WTC11 (cell line): ENCODE results near the gene EMX1. TPM values are rescaled to one million over a fixed set of nuclear protein-coding genes. Genes with fewer than 3 reads are reported as not detected.

Experiments
- FOXJ3 ChIP-seq: sonication (generic); formaldehyde crosslinking; IDR thresholded peaks from 2 replicates; pipeline ENCODE4 v1.9.0; 2021; ENCODE audit warnings: missing genetic modification reagents, mild to moderate bottlenecking, borderline replicate concordance
- GABPB1 ChIP-seq: sonication (generic); formaldehyde crosslinking; IDR thresholded peaks from 2 replicates; pipeline ENCODE4 v1.8.1; 2023; ENCODE audit warnings: mild to moderate bottlenecking, missing genetic modification reagents
- GRHL2 ChIP-seq: fragments of 250-450 bp; sonication (Bioruptor Pico); IDR thresholded peaks from 2 replicates; pipeline ENCODE4 v1.8.0; 2022; ENCODE audit warnings: mild to moderate bottlenecking, moderate library complexity; ENCODE audit not compliant: insufficient replicate concordance, severe bottlenecking
- NR2C2 ChIP-seq: sonication (generic); formaldehyde crosslinking; IDR thresholded peaks from 2 replicates; pipeline ENCODE4 v1.8.0; 2022; ENCODE audit warnings: mild to moderate bottlenecking, missing genetic modification reagents
- SP1 ChIP-seq: sonication (generic); formaldehyde crosslinking; conservative IDR thresholded peaks from 2 replicates; pipeline ENCODE4 v1.8.1; 2022; ENCODE audit warnings: missing genetic modification reagents
- TEAD1 ChIP-seq: sonication (generic); formaldehyde crosslinking; IDR thresholded peaks from 2 replicates; pipeline ENCODE4 v1.8.0; 2022; ENCODE audit warnings: mild to moderate bottlenecking, missing genetic modification reagents
- total RNA-seq: library from RNA; stranded (reverse); gene quantifications from 3 replicates; pipeline ENCODE4 v1.2.3, GENCODE V29; 2021
- TF ChIP-seq, protein P1 (sequence below): sonication (generic); formaldehyde crosslinking; IDR thresholded peaks from 2 replicates; pipeline ENCODE4 v1.8.1; 2023; ENCODE audit warnings: mild to moderate bottlenecking, moderate library complexity, missing genetic modification reagents
- TF ChIP-seq, protein P2 (sequence below): sonication (generic); formaldehyde crosslinking; conservative IDR thresholded peaks from 2 replicates; pipeline ENCODE4 v1.8.1; 2022; ENCODE audit warnings: mild to moderate bottlenecking, missing genetic modification reagents
- TF ChIP-seq, protein P3 (sequence below): sonication (generic); formaldehyde crosslinking; IDR thresholded peaks from 2 replicates; pipeline ENCODE4 v1.8.0; 2022; ENCODE audit warnings: mild to moderate bottlenecking, missing genetic modification reagents
- TF ChIP-seq, protein P4 (sequence below): sonication (generic); formaldehyde crosslinking; IDR thresholded peaks from 2 replicates; pipeline ENCODE4 v1.8.1; 2023; ENCODE audit warnings: mild to moderate bottlenecking, missing genetic modification reagents
- TF ChIP-seq, protein P5 (sequence below): sonication (generic); formaldehyde crosslinking; IDR thresholded peaks from 2 replicates; pipeline ENCODE4 v1.8.0; 2022; ENCODE audit warnings: missing genetic modification reagents
- TF ChIP-seq, protein P6 (sequence below): sonication (generic); formaldehyde crosslinking; IDR thresholded peaks from 2 replicates; pipeline ENCODE4 v1.8.0; 2022; ENCODE audit warnings: mild to moderate bottlenecking, missing genetic modification reagents
- TF ChIP-seq, protein P7 (sequence below): sonication (generic); formaldehyde crosslinking; IDR thresholded peaks from 2 replicates; pipeline ENCODE4 v1.8.1; 2023; ENCODE audit warnings: mild to moderate bottlenecking, missing genetic modification reagents, moderate library complexity
- TF ChIP-seq, protein P8 (sequence below): sonication (generic); formaldehyde crosslinking; IDR thresholded peaks from 2 replicates; pipeline ENCODE4 v1.8.1; 2023; ENCODE audit warnings: mild to moderate bottlenecking, missing genetic modification reagents, moderate library complexity

EMX1 gene
- total RNA-seq, 1 experiment from 2014 or later, result 3.8 TPM

DNA sequence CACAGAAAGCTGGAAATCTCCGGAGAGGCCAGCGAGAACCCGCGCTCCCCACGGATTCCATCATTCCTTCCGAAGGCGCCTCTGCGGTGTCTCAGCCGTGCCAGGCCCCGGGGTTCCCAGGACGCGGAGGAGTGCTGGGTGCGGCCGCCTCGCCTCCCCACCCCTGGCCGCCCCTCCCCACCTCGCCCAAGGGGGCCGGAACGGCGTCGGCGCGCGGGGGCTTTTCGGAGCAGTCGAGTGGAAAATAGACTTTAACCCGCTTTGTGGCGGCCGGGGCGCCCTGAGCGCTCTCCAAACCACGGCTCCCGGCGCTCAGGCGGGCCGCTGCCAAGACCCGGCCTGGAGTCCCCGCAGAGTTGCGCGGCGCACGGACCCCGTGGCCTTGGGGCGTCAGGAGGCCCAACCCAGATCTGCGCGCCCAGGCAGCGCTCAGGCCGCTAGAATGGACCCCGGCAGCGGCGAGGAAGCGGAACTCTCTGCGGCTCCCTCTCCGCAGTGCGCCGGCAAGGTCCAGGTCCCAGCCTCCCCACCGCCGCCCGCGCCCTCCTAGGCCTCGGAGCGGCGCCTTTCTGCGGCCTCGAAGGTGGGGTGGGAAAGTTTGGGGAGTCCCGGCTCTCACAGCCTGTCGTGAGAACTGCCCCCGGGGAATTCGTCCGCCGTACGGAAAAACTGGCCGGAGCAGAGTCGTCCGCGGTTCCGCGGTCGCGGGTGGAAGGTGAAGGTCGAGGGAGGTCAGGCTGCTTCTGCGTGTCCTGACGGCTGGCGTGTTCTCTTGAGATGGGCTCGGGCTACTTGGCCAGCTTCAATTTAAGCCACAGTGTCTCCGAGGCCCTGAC, 1.2 kb upstream of the EMX1 start (continued):
- TF ChIP-seq, protein P1, sequence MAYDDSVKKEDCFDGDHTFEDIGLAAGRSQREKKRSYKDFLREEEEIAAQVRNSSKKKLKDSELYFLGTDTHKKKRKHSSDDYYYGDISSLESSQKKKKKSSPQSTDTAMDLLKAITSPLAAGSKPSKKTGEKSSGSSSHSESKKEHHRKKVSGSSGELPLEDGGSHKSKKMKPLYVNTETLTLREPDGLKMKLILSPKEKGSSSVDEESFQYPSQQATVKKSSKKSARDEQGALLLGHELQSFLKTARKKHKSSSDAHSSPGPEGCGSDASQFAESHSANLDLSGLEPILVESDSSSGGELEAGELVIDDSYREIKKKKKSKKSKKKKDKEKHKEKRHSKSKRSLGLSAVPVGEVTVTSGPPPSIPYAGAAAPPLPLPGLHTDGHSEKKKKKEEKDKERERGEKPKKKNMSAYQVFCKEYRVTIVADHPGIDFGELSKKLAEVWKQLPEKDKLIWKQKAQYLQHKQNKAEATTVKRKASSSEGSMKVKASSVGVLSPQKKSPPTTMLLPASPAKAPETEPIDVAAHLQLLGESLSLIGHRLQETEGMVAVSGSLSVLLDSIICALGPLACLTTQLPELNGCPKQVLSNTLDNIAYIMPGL, result peak; percentile 15; the same call in 1 of the 2 replicates
- TF ChIP-seq TEAD1 (peak; percentile 26; the same call in 1 of the 2 replicates), GRHL2 (CRISPR knock-in tag) (no peak), NR2C2 (CRISPR knock-in tag) (no peak), SP1 (CRISPR knock-in tag) (peak; percentile 81), GABPB1 (CRISPR knock-in tag) (peak; percentile 50), FOXJ3 (CRISPR knock-in tag) (no peak)
- TF ChIP-seq, protein P2, sequence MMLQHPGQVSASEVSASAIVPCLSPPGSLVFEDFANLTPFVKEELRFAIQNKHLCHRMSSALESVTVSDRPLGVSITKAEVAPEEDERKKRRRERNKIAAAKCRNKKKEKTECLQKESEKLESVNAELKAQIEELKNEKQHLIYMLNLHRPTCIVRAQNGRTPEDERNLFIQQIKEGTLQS (CRISPR knock-in tag), result no peak
- TF ChIP-seq, protein P3, sequence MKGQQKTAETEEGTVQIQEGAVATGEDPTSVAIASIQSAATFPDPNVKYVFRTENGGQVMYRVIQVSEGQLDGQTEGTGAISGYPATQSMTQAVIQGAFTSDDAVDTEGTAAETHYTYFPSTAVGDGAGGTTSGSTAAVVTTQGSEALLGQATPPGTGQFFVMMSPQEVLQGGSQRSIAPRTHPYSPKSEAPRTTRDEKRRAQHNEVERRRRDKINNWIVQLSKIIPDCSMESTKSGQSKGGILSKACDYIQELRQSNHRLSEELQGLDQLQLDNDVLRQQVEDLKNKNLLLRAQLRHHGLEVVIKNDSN (CRISPR knock-in tag), result peak; percentile 50; the same call in 1 of the 2 replicates
- TF ChIP-seq, protein P4, sequence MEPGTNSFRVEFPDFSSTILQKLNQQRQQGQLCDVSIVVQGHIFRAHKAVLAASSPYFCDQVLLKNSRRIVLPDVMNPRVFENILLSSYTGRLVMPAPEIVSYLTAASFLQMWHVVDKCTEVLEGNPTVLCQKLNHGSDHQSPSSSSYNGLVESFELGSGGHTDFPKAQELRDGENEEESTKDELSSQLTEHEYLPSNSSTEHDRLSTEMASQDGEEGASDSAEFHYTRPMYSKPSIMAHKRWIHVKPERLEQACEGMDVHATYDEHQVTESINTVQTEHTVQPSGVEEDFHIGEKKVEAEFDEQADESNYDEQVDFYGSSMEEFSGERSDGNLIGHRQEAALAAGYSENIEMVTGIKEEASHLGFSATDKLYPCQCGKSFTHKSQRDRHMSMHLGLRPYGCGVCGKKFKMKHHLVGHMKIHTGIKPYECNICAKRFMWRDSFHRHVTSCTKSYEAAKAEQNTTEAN (CRISPR knock-in tag), result 0 out of 2 replicates have a peak, but pooled peaks have one; percentile 15
- TF ChIP-seq, protein P5, sequence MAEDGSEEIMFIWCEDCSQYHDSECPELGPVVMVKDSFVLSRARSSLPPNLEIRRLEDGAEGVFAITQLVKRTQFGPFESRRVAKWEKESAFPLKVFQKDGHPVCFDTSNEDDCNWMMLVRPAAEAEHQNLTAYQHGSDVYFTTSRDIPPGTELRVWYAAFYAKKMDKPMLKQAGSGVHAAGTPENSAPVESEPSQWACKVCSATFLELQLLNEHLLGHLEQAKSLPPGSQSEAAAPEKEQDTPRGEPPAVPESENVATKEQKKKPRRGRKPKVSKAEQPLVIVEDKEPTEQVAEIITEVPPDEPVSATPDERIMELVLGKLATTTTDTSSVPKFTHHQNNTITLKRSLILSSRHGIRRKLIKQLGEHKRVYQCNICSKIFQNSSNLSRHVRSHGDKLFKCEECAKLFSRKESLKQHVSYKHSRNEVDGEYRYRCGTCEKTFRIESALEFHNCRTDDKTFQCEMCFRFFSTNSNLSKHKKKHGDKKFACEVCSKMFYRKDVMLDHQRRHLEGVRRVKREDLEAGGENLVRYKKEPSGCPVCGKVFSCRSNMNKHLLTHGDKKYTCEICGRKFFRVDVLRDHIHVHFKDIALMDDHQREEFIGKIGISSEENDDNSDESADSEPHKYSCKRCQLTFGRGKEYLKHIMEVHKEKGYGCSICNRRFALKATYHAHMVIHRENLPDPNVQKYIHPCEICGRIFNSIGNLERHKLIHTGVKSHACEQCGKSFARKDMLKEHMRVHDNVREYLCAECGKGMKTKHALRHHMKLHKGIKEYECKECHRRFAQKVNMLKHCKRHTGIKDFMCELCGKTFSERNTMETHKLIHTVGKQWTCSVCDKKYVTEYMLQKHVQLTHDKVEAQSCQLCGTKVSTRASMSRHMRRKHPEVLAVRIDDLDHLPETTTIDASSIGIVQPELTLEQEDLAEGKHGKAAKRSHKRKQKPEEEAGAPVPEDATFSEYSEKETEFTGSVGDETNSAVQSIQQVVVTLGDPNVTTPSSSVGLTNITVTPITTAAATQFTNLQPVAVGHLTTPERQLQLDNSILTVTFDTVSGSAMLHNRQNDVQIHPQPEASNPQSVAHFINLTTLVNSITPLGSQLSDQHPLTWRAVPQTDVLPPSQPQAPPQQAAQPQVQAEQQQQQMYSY (CRISPR knock-in tag), result peak; percentile 99
- TF ChIP-seq, protein P6, sequence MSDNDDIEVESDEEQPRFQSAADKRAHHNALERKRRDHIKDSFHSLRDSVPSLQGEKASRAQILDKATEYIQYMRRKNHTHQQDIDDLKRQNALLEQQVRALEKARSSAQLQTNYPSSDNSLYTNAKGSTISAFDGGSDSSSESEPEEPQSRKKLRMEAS (CRISPR knock-in tag), result peak; percentile 61; the same call in 1 of the 2 replicates
- TF ChIP-seq, protein P7, sequence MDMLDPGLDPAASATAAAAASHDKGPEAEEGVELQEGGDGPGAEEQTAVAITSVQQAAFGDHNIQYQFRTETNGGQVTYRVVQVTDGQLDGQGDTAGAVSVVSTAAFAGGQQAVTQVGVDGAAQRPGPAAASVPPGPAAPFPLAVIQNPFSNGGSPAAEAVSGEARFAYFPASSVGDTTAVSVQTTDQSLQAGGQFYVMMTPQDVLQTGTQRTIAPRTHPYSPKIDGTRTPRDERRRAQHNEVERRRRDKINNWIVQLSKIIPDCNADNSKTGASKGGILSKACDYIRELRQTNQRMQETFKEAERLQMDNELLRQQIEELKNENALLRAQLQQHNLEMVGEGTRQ, result peak; percentile 19; the same call in 1 of the 2 replicates
- TF ChIP-seq, protein P8, sequence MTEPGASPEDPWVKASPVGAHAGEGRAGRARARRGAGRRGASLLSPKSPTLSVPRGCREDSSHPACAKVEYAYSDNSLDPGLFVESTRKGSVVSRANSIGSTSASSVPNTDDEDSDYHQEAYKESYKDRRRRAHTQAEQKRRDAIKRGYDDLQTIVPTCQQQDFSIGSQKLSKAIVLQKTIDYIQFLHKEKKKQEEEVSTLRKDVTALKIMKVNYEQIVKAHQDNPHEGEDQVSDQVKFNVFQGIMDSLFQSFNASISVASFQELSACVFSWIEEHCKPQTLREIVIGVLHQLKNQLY (CRISPR knock-in tag), result no peak
